A673 (cell line): ENCODE data around the gene PCDHA6. TPM values are rescaled to one million over a fixed set of nuclear protein-coding genes. Genes with fewer than 3 reads are reported as not detected.
"Not testable (repeated sequence)": the region's sequence is repeated elsewhere in the genome, so short reads cannot be mapped to it uniquely, and the experiment has no call there.

Experiments
- BruUV-seq: library from RNA; stranded (reverse); fragments of 400-500 nt; replicated peaks from 2 replicates; lab custom pipeline; 2021; lab: Mats Ljungman, UMichigan
- CTCF ChIA-PET: fragments of 300-600 bp; sonication (Branson Sonifier 250); formaldehyde crosslinking; loops from one replicate; lab custom pipeline; 2022; ENCODE audit warnings: antibody characterized with exemption; lab: Charles Lee
- POLR2A ChIA-PET: fragments of 300-600 bp; sonication (Branson Sonifier 250); formaldehyde crosslinking; loops from one replicate; lab custom pipeline; 2022; ENCODE audit warnings: antibody characterized with exemption; ENCODE audit not compliant: low non-redundant PET; lab: Charles Lee
- DNase-seq: peaks from one replicate; pipeline ENCODE4 v3.0.0-alpha.2; 2015; ENCODE audit warnings: low spot score
- H3K27ac ChIP-seq: fragments of 200-600 bp; sonication (generic); 2 replicates; pipeline ENCODE4 v1.5.1; 2016; ENCODE audit warnings: mixed run types, low read depth, mild to moderate bottlenecking, mixed read lengths, antibody characterized with exemption, low read length; ENCODE audit not compliant: poor library complexity, severe bottlenecking
- H3K27me3 ChIP-seq: fragments of 200-600 bp; sonication (generic); replicated peaks from 2 replicates; pipeline ENCODE4 v1.6.1; 2017; ENCODE audit warnings: mixed run types, low read depth, mild to moderate bottlenecking, mixed read lengths, antibody characterized with exemption, low read length; ENCODE audit not compliant: insufficient read depth, poor library complexity
- H3K36me3 ChIP-seq: fragments of 200-600 bp; sonication (generic); 2 replicates; pipeline ENCODE4 v1.6.1; 2016; ENCODE audit warnings: mixed run types, mild to moderate bottlenecking, mixed read lengths, antibody characterized with exemption, low read length; ENCODE audit not compliant: insufficient read depth, poor library complexity, severe bottlenecking
- H3K4me1 ChIP-seq: fragments of 200-600 bp; sonication (generic); 2 replicates; pipeline ENCODE4 v1.6.1; 2017; ENCODE audit warnings: mixed run types, mild to moderate bottlenecking, mixed read lengths, antibody characterized with exemption, low read length; ENCODE audit not compliant: insufficient read depth, poor library complexity, severe bottlenecking
- H3K4me3 ChIP-seq: fragments of 200-600 bp; sonication (generic); 2 replicates; pipeline ENCODE4 v1.5.1; 2016; ENCODE audit warnings: low read depth, mixed run types, mild to moderate bottlenecking, mixed read lengths, low read length; ENCODE audit not compliant: poor library complexity, severe bottlenecking
- H3K9me3 ChIP-seq: fragments of 200-600 bp; sonication (generic); 2 replicates; pipeline ENCODE4 v1.6.1; 2016; ENCODE audit warnings: mixed run types, low read depth, mild to moderate bottlenecking, mixed read lengths, antibody characterized with exemption, low read length; ENCODE audit not compliant: poor library complexity, severe bottlenecking
- CTCF ChIP-seq: fragments of 300-800, 200-600 bp; sonication (generic); conservative IDR thresholded peaks from 2 replicates; pipeline ENCODE4 v1.5.1; 2017; ENCODE audit warnings: low read depth, mild to moderate bottlenecking, antibody characterized with exemption, low read length, moderate library complexity, mixed read lengths
- EZH2 ChIP-seq: fragments of 200-600 bp; sonication (generic); IDR thresholded peaks from 2 replicates; pipeline ENCODE4 v1.6.1; 2017; ENCODE audit warnings: borderline replicate concordance, low read depth, mild to moderate bottlenecking, mixed read lengths, antibody characterized with exemption, low read length; ENCODE audit not compliant: poor library complexity, severe bottlenecking
- intact Hi-C: fragments of 100-400 bp; cut with micrococcal nuclease; formaldehyde crosslinking; loops from one replicate; pipeline ENCODE4 v1.10.0; 2022; ENCODE audit not compliant: unreplicated experiment
- total RNA-seq: library from RNA; stranded (reverse); gene quantifications from 2 replicates; pipeline ENCODE4 v1.2.3, GENCODE V29; 2021

Gene PCDHA6
- total RNA-seq, 1 experiment from 2014 or later: 12.6 TPM

GRCh38 chr5:140823475-140823874 is 4.3 kb upstream of the PCDHA6 start:
- Histone ChIP-seq H3K4me3 (no peak overlapping the region), H3K27me3 (no peaks in the 10 kb centered on the region), H3K9me3 (peaks cover 3% of the 10 kb centered on the region), H3K27ac (no peak overlapping the region), H3K36me3 (no peaks in the 10 kb centered on the region), H3K4me1 (no peaks in the 10 kb centered on the region)
- DNase-seq: no peak
- intact Hi-C loops: no loop called here
- POLR2A ChIA-PET: no interaction called here
- no peak for TF ChIP-seq CTCF
- no peak for TF ChIP-seq EZH2
- no TSS peak for BruUV-seq
- CTCF ChIA-PET: no interaction called here

GRCh38 chr5:140828362-140828737 is 590 bp downstream of the PCDHA6 start:
- peak overlapping the region; percentile 69 for H3K27ac ChIP-seq
- H3K27me3 ChIP-seq: no peaks in the 10 kb centered on the region
- TF ChIP-seq CTCF (peak; percentile 53), EZH2 (no peak)
- no peaks in the 10 kb centered on the region for H3K4me1 ChIP-seq
- DNase-seq: peak; percentile 73
- CTCF ChIA-PET: interaction anchor here (0.6 to 1.6 kb wide), 8 partner anchors 13 to 223 kb away, joined by 3 to 7 read pairs (median 4); partner anchors contain the start of genes PCDHA1 and PCDHA13
- POLR2A ChIA-PET: no interaction called here
- H3K9me3 ChIP-seq: peaks cover 11% of the 10 kb centered on the region
- no peaks in the 10 kb centered on the region for H3K36me3 ChIP-seq
- BruUV-seq: no TSS peak
- peak overlapping the region; percentile 58 for H3K4me3 ChIP-seq
- intact Hi-C loops: loop anchor here (5.0 kb wide), 1 partner anchor 214 kb away; no protein-coding TSS in a partner anchor

- DNase-seq, H3K4me1 ChIP-seq, POLR2A ChIA-PET, CTCF ChIA-PET, H3K36me3 ChIP-seq, H3K27me3 ChIP-seq, H3K27ac ChIP-seq, H3K4me3 ChIP-seq, BruUV-seq: not testable (repeated sequence)
- intact Hi-C loops: loop anchor here (5.0 kb wide), 1 partner anchor 212 kb away; no protein-coding TSS in a partner anchor
- peaks cover 11% of the 10 kb centered on the region for H3K9me3 ChIP-seq
Observed at GRCh38 chr5:140829511-140830501, 2.0 kb downstream of the PCDHA6 start.
